Esophagus muscularis mucosa (tissue), 4 donors: ENCODE results near the gene GAA. TPM values are rescaled to one million over a fixed set of nuclear protein-coding genes. Genes with fewer than 3 reads are reported as not detected.
"Not testable (repeated sequence)": the region's sequence is repeated elsewhere in the genome, so short reads cannot be mapped to it uniquely, and the experiment has no call there.

Experiments
- DNase-seq: peaks from one replicate; pipeline ENCODE4 v3.0.0-alpha.2; 2017; ENCODE audit errors: extremely low spot score
- H3K27ac ChIP-seq, 4 donors: fragments of 200-600 bp; sonication (generic); replicated peaks in 1 of 4; 1 replicate in 3 of 4; 2 replicates in 1 of 4; pipeline ENCODE4 v1.5.1; 2016 to 2019; ENCODE audit warnings: mild to moderate bottlenecking in 1 of 4
- H3K27me3 ChIP-seq, 4 donors: fragments of 200-600 bp; sonication (generic); one replicate each; pipeline versions ENCODE4 v1.5.1 to v1.6.0; 2016 to 2019
- H3K36me3 ChIP-seq, 4 donors: fragments of 200-600 bp; sonication (generic); one replicate each; pipeline ENCODE4 v1.5.1; 2016 to 2019
- H3K4me1 ChIP-seq, 4 donors: fragments of 200-600 bp; sonication (generic); one replicate each; pipeline ENCODE4 v1.5.1; 2016 to 2019
- H3K4me3 ChIP-seq, 4 donors: fragments of 200-600 bp; sonication (generic); 1 replicate in 2 of 4; 2 replicates in 2 of 4; pipeline ENCODE4 v1.5.1; 2016 to 2019; ENCODE audit warnings: mild to moderate bottlenecking in 4 of 4, moderate library complexity in 1 of 4
- H3K9me3 ChIP-seq, 4 donors: fragments of 200-600 bp; sonication (generic); 1 replicate in 3 of 4; 2 replicates in 1 of 4; pipeline ENCODE4 v1.5.1; 2016 to 2019
- EP300 ChIP-seq: sonication (generic); formaldehyde crosslinking; IDR thresholded peaks from one replicate; pipeline ENCODE4 v1.6.1; 2017; ENCODE audit warnings: antibody characterized with exemption
- POLR2A ChIP-seq: fragments of 450-650 bp; IDR thresholded peaks from one replicate; pipeline ENCODE4 v1.6.1; 2017; ENCODE audit warnings: antibody characterized with exemption, moderate library complexity, mild to moderate bottlenecking, low read depth
- POLR2AphosphoS5 ChIP-seq, 2 donors: sonication (generic); formaldehyde crosslinking; IDR thresholded peaks; one replicate each; pipeline ENCODE4 v1.6.1; 2017; ENCODE audit warnings: antibody characterized with exemption in 2 of 2
- WGBS: methylation state at CpG from one replicate; pipeline ENCODE4 v1.1.5; 2018; 5-methylcytosine and 5-hydroxymethylcytosine counted together
- intact Hi-C: fragments of 100-400 bp; cut with DNase I; formaldehyde crosslinking; loops from one replicate; pipeline ENCODE4 v1.15.1; 2023
- total RNA-seq, 4 donors: library from RNA; depleted of rRNA; stranded (reverse); fragments of >200 nt; gene quantifications; one replicate each; pipeline versions ENCODE4 v1.1.0 to v1.2.1, GENCODE V29; 2016
- TF ChIP-seq, protein P1 (sequence below), 3 experiments: fragments of 200-600 bp in 2 of 3; fragments of 450-650 bp in 1 of 3; sonication (generic) in 2 of 3; IDR thresholded peaks; one replicate each; pipeline ENCODE4 v1.5.1; 2017 to 2019; ENCODE audit warnings: antibody characterized with exemption in 3 of 3, mild to moderate bottlenecking in 2 of 3, moderate library complexity in 1 of 3

The GAA gene
- total RNA-seq, 4 donors from 2014 or later: 65.4 to 84.4 (median 73.7) TPM

DNA sequence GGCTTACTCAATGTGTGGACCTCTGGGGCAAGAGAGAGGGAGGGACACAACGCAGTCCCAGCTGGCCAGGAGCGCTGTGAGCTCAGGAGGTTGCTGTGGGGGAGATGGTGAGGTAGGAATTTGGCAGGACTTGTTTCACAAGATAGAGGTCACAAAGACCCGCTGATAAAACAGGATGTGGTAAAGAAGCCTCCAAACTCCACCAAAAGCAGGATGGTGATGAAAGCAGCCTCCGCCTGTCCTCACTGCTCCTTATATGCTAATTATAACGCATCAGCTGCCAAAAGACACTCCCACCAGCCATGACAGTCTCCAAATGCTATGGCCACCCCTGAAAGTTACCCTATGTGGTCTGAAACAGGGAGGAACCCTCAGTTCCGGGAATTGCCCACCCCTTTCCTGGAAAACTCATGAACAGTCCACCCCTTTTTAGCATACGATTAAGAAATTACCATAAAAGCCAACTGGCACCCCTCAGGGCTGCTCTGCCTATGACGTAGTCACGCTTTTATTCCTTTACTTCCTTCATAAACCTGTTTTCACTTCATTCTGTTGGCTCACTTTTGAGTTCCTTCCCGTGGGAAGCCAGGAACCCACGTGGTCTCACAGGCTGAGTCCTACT, 50.8 kb downstream of the GAA start:
- 71% methylated on average over 11 of the region's 11 CpGs for WGBS
- no peaks in the 10 kb centered on the region for H3K36me3 ChIP-seq
- no peaks in the 10 kb centered on the region for H3K27me3 ChIP-seq
- H3K4me1 ChIP-seq: peaks cover 5 to 21% (median 18%) of the 10 kb centered on the region in 4 donors
- no peak overlapping the region for H3K27ac ChIP-seq
- no peaks in the 10 kb centered on the region for H3K9me3 ChIP-seq
- intact Hi-C loops: loop anchor here (5.0 kb wide), 1 partner anchor 65 kb away; no protein-coding TSS in a partner anchor
- no peak overlapping the region for H3K4me3 ChIP-seq
- no peak for TF ChIP-seq POLR2A
- no peak for TF ChIP-seq EP300
- TF ChIP-seq, protein P1, sequence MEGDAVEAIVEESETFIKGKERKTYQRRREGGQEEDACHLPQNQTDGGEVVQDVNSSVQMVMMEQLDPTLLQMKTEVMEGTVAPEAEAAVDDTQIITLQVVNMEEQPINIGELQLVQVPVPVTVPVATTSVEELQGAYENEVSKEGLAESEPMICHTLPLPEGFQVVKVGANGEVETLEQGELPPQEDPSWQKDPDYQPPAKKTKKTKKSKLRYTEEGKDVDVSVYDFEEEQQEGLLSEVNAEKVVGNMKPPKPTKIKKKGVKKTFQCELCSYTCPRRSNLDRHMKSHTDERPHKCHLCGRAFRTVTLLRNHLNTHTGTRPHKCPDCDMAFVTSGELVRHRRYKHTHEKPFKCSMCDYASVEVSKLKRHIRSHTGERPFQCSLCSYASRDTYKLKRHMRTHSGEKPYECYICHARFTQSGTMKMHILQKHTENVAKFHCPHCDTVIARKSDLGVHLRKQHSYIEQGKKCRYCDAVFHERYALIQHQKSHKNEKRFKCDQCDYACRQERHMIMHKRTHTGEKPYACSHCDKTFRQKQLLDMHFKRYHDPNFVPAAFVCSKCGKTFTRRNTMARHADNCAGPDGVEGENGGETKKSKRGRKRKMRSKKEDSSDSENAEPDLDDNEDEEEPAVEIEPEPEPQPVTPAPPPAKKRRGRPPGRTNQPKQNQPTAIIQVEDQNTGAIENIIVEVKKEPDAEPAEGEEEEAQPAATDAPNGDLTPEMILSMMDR (IDR thresholded peaks at IDR 0.05): no peak
- no peak for TF ChIP-seq POLR2AphosphoS5 (IDR thresholded peaks at IDR 0.05)
- no peak for DNase-seq

DNA sequence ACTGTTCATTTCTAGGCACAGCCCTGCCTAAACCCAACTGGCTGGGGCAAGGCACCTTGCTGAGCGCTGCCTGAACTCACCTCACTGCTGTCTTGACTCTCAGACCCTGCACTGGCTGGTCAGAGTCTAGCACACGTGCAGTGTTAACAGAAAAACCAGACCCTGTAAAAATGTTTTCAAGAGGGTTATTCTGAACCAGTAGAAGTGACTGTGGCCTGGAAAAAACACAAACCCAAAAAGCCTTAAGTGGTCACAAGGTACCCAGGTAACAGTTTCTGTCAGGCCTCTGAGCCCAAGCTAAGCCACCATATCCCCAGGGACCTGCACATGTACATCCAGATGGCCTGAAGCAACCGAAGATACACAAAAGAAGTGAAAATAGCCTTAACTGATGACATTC, 51.6 kb downstream of the GAA start:
- Histone ChIP-seq H3K27me3 (no peaks in the 10 kb centered on the region), H3K36me3 (no peaks in the 10 kb centered on the region), H3K4me3 (no peak overlapping the region), H3K9me3 (no peaks in the 10 kb centered on the region), H3K4me1 (peaks cover 3 to 20% (median 15%) of the 10 kb centered on the region in 4 donors), H3K27ac (no peak overlapping the region)
- DNase-seq: no peak
- intact Hi-C loops: loop anchor here (5.0 kb wide), 1 partner anchor 64 kb away; no protein-coding TSS in a partner anchor
- WGBS: 91% methylated on average over 3 of the region's 3 CpGs
- TF ChIP-seq POLR2AphosphoS5 (IDR thresholded peaks at IDR 0.05) (no peak), EP300 (no peak), POLR2A (no peak)
- TF ChIP-seq, protein P1 (IDR thresholded peaks at IDR 0.05): no peak

DNA sequence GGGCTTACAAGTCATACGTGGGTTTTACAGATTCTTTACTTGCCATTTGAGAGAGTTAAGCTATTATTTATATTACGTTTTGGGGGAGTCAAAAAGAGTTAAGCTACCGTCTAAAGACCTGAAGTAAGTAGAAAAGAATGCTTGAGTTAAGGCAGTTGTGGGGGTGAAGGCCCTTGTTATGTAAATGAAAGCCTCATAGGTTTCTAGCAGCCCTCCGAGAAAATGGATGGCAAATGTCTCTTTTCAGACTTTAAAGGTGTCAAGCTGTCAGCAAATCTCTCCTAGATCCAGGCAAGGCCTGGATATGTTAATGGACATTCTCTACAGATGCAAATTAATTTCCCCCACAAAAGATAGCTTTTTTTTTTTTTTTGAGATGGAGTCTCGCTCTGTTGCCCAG, 52.8 kb downstream of the GAA start:
- no peaks in the 10 kb centered on the region for H3K36me3 ChIP-seq
- DNase-seq: no peak
- 74% methylated on average over 5 of the region's 5 CpGs for WGBS
- no peak for TF ChIP-seq EP300
- no peak for TF ChIP-seq POLR2AphosphoS5 (IDR thresholded peaks at IDR 0.05)
- TF ChIP-seq, protein P1 (IDR thresholded peaks at IDR 0.05): no peak
- TF ChIP-seq POLR2A: no peak
- no peaks in the 10 kb centered on the region for H3K27me3 ChIP-seq
- no peak overlapping the region for H3K27ac ChIP-seq
- no peak overlapping the region for H3K4me3 ChIP-seq
- intact Hi-C loops: loop anchor here (5.0 kb wide), 1 partner anchor 63 kb away; no protein-coding TSS in a partner anchor
- H3K9me3 ChIP-seq: no peaks in the 10 kb centered on the region
- H3K4me1 ChIP-seq: peaks cover 0 to 9% (median 3%) of the 10 kb centered on the region in 4 donors

DNA sequence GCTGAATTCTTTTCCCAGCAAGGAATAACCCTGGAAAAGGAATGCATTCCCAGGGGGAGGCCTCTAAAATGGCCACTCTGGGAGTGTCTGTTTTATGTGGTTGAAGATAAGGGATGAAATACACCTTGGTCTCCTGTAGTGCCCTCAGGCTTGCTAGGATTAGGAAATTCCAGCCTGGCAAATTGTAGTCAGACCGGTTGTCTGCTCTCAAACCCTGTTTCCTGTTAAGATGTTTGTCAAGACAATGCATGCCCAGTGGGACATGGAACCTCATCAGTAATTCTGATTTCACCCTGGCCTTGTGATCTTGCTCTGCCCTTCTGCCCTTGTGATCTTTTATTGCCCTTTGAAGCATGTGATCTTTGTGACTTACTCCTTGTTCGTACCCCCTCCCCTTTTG, 54.2 kb downstream of the GAA start:
- intact Hi-C loops, H3K27ac ChIP-seq, H3K4me1 ChIP-seq, H3K27me3 ChIP-seq, H3K36me3 ChIP-seq, H3K9me3 ChIP-seq, H3K4me3 ChIP-seq, DNase-seq: not testable (repeated sequence)
- 66% methylated on average over 2 of the region's 2 CpGs for WGBS

DNA sequence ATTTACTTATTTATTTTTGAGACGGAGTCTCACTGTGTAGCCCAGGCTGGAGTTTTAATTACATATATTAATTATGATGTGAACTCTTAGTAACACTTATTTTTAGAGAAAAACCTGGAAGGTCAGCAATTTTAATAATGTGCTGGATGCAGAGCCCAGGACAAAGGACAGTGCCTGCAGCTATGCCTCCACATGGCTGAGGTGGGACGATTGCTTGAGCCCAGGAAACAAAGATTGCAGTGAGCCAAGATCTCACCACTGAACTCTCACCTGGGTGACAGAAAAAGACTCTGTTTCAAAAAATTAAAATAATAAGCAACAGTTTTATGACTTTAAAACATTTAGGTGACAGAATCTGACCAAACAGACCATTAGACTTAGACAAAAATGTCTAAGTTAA, 57.5 kb downstream of the GAA start:
- DNase-seq: no peak
- Histone ChIP-seq H3K27me3 (peaks cover 0 to 8% (median 0%) of the 10 kb centered on the region in 4 donors), H3K27ac (no peak overlapping the region), H3K36me3 (no peaks in the 10 kb centered on the region), H3K4me3 (no peak overlapping the region), H3K9me3 (no peaks in the 10 kb centered on the region), H3K4me1 (no peaks in the 10 kb centered on the region)
- intact Hi-C loops: no loop called here
- TF ChIP-seq POLR2A (no peak), POLR2AphosphoS5 (IDR thresholded peaks at IDR 0.05) (no peak), EP300 (no peak)
- TF ChIP-seq, protein P1 (IDR thresholded peaks at IDR 0.05): no peak
- 73% methylated on average over 2 of the region's 2 CpGs for WGBS
